HuH-7 (cell line): Measurements from ENCODE around the gene FGFBP1.
"Not testable (repeated sequence)": the region's sequence is repeated elsewhere in the genome, so short reads cannot be mapped to it uniquely, and the experiment has no call there.

ENCODE experiments used
- DNase-seq: peaks from one replicate; pipeline ENCODE4 v3.0.0; 2011; ENCODE audit warnings: low spot score

The FGFBP1 gene

GRCh38 chr4:15945516-15945915 lies 7.0 kb upstream of the FGFBP1 start:
- no peak for DNase-seq

- DNase-seq: no peak
Observed at GRCh38 chr4:15944895-15945294, 6.4 kb upstream of the FGFBP1 start.

- no peak for DNase-seq
Observed at GRCh38 chr4:15942283-15942682, 3.7 kb upstream of the FGFBP1 start.

GRCh38 chr4:15938182-15938581 lies 358 bp downstream of the FGFBP1 start:
- DNase-seq: no peak

- no peak for DNase-seq
Observed at GRCh38 chr4:15936495-15936894, 2.0 kb downstream of the FGFBP1 start.

- no peak for DNase-seq
Observed at GRCh38 chr4:15935504-15936402, 2.8 kb downstream of the FGFBP1 start.

- no peak for DNase-seq
Observed at GRCh38 chr4:15934259-15934658, 4.3 kb downstream of the FGFBP1 start.

- DNase-seq: no peak
Observed at GRCh38 chr4:15931451-15932210, 6.9 kb downstream of the FGFBP1 start.

GRCh38 chr4:15930314-15930713 lies 8.2 kb downstream of the FGFBP1 start:
- no peak for DNase-seq

GRCh38 chr4:15929540-15929939 lies 9.0 kb downstream of the FGFBP1 start:
- no peak for DNase-seq

- DNase-seq: no peak
Observed at GRCh38 chr4:15928883-15929282, 9.7 kb downstream of the FGFBP1 start.

GRCh38 chr4:15926486-15926885 lies 12.1 kb downstream of the FGFBP1 start:
- DNase-seq: no peak

GRCh38 chr4:15925830-15926229 lies 12.7 kb downstream of the FGFBP1 start:
- DNase-seq: no peak

- no peak for DNase-seq
Observed at GRCh38 chr4:15921592-15921932, 17.0 kb downstream of the FGFBP1 start.

GRCh38 chr4:15920723-15921591 lies 17.6 kb downstream of the FGFBP1 start:
- DNase-seq: no peak

- DNase-seq: no peak
Observed at GRCh38 chr4:15918484-15919129, 19.9 kb downstream of the FGFBP1 start.

- DNase-seq: no peak
Observed at GRCh38 chr4:15917297-15917696, 21.2 kb downstream of the FGFBP1 start.

GRCh38 chr4:15916358-15916757 lies 22.2 kb downstream of the FGFBP1 start:
- DNase-seq: not testable (repeated sequence)

- no peak for DNase-seq
Observed at GRCh38 chr4:15914736-15915135, 23.8 kb downstream of the FGFBP1 start.

- no peak for DNase-seq
Observed at GRCh38 chr4:15914291-15914690, 24.2 kb downstream of the FGFBP1 start.

- DNase-seq: no peak
Observed at GRCh38 chr4:15913631-15913970, 24.9 kb downstream of the FGFBP1 start.
